K562 (cell line): ENCODE measurements around the gene RBMY1D. TPM values are rescaled to one million over a fixed set of nuclear protein-coding genes. Genes with fewer than 3 reads are reported as not detected.
"Not testable (repeated sequence)": the region's sequence is repeated elsewhere in the genome, so short reads cannot be mapped to it uniquely, and the experiment has no call there.

ENCODE experiments used
- ATAC-seq: fragments of 200-7000 bp; cut with Tn5 transposase; 3 replicates; pipeline ENCODE4 v1.9.1; 2020; ENCODE audit warnings: moderate library complexity
- Bru-seq: library from RNA; stranded (reverse); fragments of 400-500 nt; gene quantifications from one replicate; lab custom pipeline; 2021; lab: Mats Ljungman, UMichigan
- BruChase-seq, 2 experiments: library from RNA; stranded (reverse); fragments of 400-500 nt; gene quantifications; one replicate each; lab custom pipeline; 2021; lab: Mats Ljungman, UMichigan
- BruUV-seq: library from RNA; stranded (reverse); fragments of 400-500 nt; replicated peaks from 2 replicates; lab custom pipeline; 2021; lab: Mats Ljungman, UMichigan
- CTCF ChIA-PET: fragments of 300-600 bp; formaldehyde crosslinking; extraction: SDS; loops from one replicate; lab custom pipeline; 2021; ENCODE audit warnings: low intra/inter-chr PET ratio; lab: Yijun Ruan, JAX
- POLR2A ChIA-PET: fragments of 300-600, 350-650 bp; sonication (Branson Sonifier 250); formaldehyde crosslinking; extraction: SDS; loops from one replicate; lab custom pipeline; 2021; ENCODE audit warnings: antibody characterized with exemption, inconsistent platforms; lab: Yijun Ruan, JAX
- DNase-seq, 4 experiments: peaks; one replicate each; pipeline versions ENCODE4 v3.0.0 to v3.0.0-alpha.2; 2011 to 2018; ENCODE audit warnings: low spot score in 3 of 4, mixed read lengths in 3 of 4; ENCODE audit errors: extremely low read depth in 1 of 4
- FAIRE-seq: peaks from 2 replicates; lab custom pipeline; 2011; peaks lifted over from hg19 to GRCh38; lab: Jason Lieb, UNC
- H2AFZ ChIP-seq: 2 replicates; pipeline ENCODE4 v1.6.0; 2011; ENCODE audit warnings: low read depth, low read length, control low read depth, inconsistent platforms
- H3K27ac ChIP-seq: fragments of 200-600 bp; 3 replicates; pipeline ENCODE4 v1.8.0; 2011; ENCODE audit warnings: low read depth, mild to moderate bottlenecking, control low read depth, inconsistent platforms, low read length, moderate library complexity, mixed read lengths; ENCODE audit errors: extremely low read depth
- H3K27me3 ChIP-seq, 2 experiments: fragments of 300-600 bp in 1 of 2; 2 replicates in 1 of 2; 3 replicates in 1 of 2; pipeline versions ENCODE4 v1.6.0 to v1.8.0; 2011; ENCODE audit warnings: inconsistent platforms in 2 of 2, low read length in 2 of 2, mild to moderate bottlenecking in 1 of 2, mixed read lengths in 1 of 2, moderate library complexity in 1 of 2; ENCODE audit not compliant: control insufficient read depth in 2 of 2, insufficient read depth in 2 of 2
- H3K36me3 ChIP-seq: fragments of 300-600 bp; 3 replicates; pipeline ENCODE4 v1.8.0; 2011; ENCODE audit warnings: mild to moderate bottlenecking, low read length, inconsistent platforms; ENCODE audit not compliant: control insufficient read depth, insufficient read depth
- H3K4me1 ChIP-seq, 2 experiments: fragments of 200-600 bp in 1 of 2; replicated peaks in 1 of 2; 2 replicates in 1 of 2; 3 replicates in 1 of 2; pipeline versions ENCODE4 v1.5.1 to v1.8.0; 2011; ENCODE audit warnings: inconsistent platforms in 2 of 2, low read length in 2 of 2, mild to moderate bottlenecking in 1 of 2, mixed read lengths in 1 of 2, moderate library complexity in 1 of 2; ENCODE audit not compliant: control insufficient read depth in 2 of 2, insufficient read depth in 2 of 2
- H3K4me2 ChIP-seq: 2 replicates; pipeline ENCODE4 v1.6.1; 2011; ENCODE audit warnings: low read length, control low read depth, inconsistent platforms, mixed read lengths; ENCODE audit not compliant: insufficient read depth
- H3K4me3 ChIP-seq: fragments of 200-600 bp; sonication (generic), shearing (Covaris generic); 2 replicates; pipeline ENCODE4 v1.5.1; 2016; ENCODE audit warnings: control low read depth, inconsistent platforms
- H3K79me2 ChIP-seq: fragments of 200-600 bp; 3 replicates; pipeline ENCODE4 v1.8.0; 2011; ENCODE audit warnings: low read length, inconsistent platforms; ENCODE audit not compliant: control insufficient read depth, insufficient read depth
- H3K9ac ChIP-seq, 2 experiments: 2 replicates each; pipeline versions ENCODE4 v1.6.0 to v1.6.1; 2011; ENCODE audit warnings: low read depth in 2 of 2, low read length in 2 of 2, control low read depth in 1 of 2, inconsistent platforms in 1 of 2, mild to moderate bottlenecking in 1 of 2, mixed read lengths in 1 of 2; ENCODE audit not compliant: insufficient read depth in 1 of 2
- H3K9me1 ChIP-seq: one replicate; pipeline ENCODE4 v1.6.0; 2011; ENCODE audit warnings: inconsistent platforms, mild to moderate bottlenecking, low read length, moderate library complexity; ENCODE audit not compliant: control insufficient read depth, insufficient read depth
- H3K9me3 ChIP-seq: replicated peaks from 2 replicates; pipeline ENCODE4 v1.5.1; 2011; ENCODE audit warnings: low read depth, low read length, inconsistent platforms; ENCODE audit not compliant: control insufficient read depth, insufficient read depth
- H4K20me1 ChIP-seq: replicated peaks from 2 replicates; pipeline ENCODE4 v1.6.1; 2011; ENCODE audit warnings: low read length, inconsistent platforms, mixed read lengths; ENCODE audit not compliant: control insufficient read depth, insufficient read depth
- WGBS: fragments of 100-300 bp; shearing (Covaris generic); methylation state at CpG from one replicate; pipeline ENCODE4 v1.1.6; 2016; ENCODE audit warnings: low coverage, mixed read lengths; ENCODE audit not compliant: insufficient coverage; ENCODE audit errors: missing lambda C conversion rate; 5-methylcytosine and 5-hydroxymethylcytosine counted together
- in situ Hi-C: fragments of 300-500 bp; cut with MboI; formaldehyde crosslinking; loops from 4 replicates; pipeline ENCODE4 v1.15.0; 2018; ENCODE audit warnings: inconsistent platforms, mixed read lengths
- intact Hi-C: fragments of 100-400 bp; cut with micrococcal nuclease; formaldehyde crosslinking; loops from 2 replicates; pipeline ENCODE4 v1.14.2; 2022
- long read RNA-seq, 3 experiments: library from polyadenylated mRNA in 2 of 3; library from RNA in 1 of 3; unstranded in 2 of 3; stranded (forward) in 1 of 3; transcript quantifications; one replicate each; pipeline ENCODE4 v2.0.0, GENCODE V29; 2019 to 2022
- polyA minus RNA-seq, 3 experiments: library from RNA; depleted of rRNA, polyadenylated mRNA; stranded (reverse); fragments of >200 nt; gene quantifications; 2 replicates each; pipeline ENCODE4 v1.2.3, GENCODE V29; 2011
- polyA plus RNA-seq, 8 experiments: library from polyadenylated mRNA; depleted of rRNA in 4 of 8; stranded (reverse) in 5 of 8; unstranded in 3 of 8; fragments of >200 nt; fragmentation: Nextera tagmentation in 2 of 8; fragmentation: Illumina TruSeq in 1 of 8; extraction: Ambion mirVana in 2 of 8; extraction: Trizol in 1 of 8; gene quantifications; 2 replicates each; pipeline versions ENCODE4 v1.2.1 to v1.2.3, GENCODE V29; 2011 to 2014; ENCODE audit warnings: inconsistent platforms in 1 of 8, missing spikeins in 1 of 8
- total RNA-seq, 7 experiments: library from RNA; depleted of rRNA in 6 of 7; stranded (reverse); fragments of >200 nt in 6 of 7; fragmentation: Illumina TruSeq in 2 of 7; extraction: Trizol in 2 of 7; gene quantifications; 2 replicates each; pipeline versions ENCODE4 v1.2.1 to v1.2.3, GENCODE V29; 2011 to 2021; ENCODE audit warnings: low replicate concordance in 1 of 7

RBMY1D gene
- total RNA-seq (2011; cell fraction: chromatin; rRNA removed; ENCODE audit: low replicate concordance), result not detected in 2 replicates
- not detected in 2 replicates for total RNA-seq (2011; cell fraction: nucleolus; rRNA removed)
- total RNA-seq (2011; cell fraction: nucleoplasm; rRNA removed), result not detected in 2 replicates
- total RNA-seq (2014; rRNA removed) (not detected in 2 replicates), total RNA-seq (2014; rRNA removed; fragmentation: Illumina TruSeq; extraction: Trizol) (not detected in 2 replicates), total RNA-seq (2015; rRNA removed; fragmentation: Illumina TruSeq; extraction: Trizol) (not detected in 2 replicates), total RNA-seq (2021) (not detected in 2 replicates), polyA plus RNA-seq (2011; rRNA removed) (not detected in 2 replicates), polyA plus RNA-seq (2014; fragmentation: Illumina TruSeq; extraction: Trizol) (not detected in 2 replicates), polyA plus RNA-seq (2014; fragmentation: Nextera tagmentation; extraction: Ambion mirVana) (not detected), polyA plus RNA-seq (2014; rRNA removed) (not detected in 2 replicates), polyA minus RNA-seq (2011; rRNA and poly(A)+ RNA removed) (not detected in 2 replicates), Bru-seq, nascent RNA (not detected), BruChase-seq, experiment 1, labeled RNA remaining after a 2-hour chase (not detected), BruChase-seq, experiment 2, labeled RNA remaining after a 6-hour chase (not detected)
- polyA plus RNA-seq (2011; cell fraction: cytosol; rRNA removed), result not detected in 2 replicates
- not detected in 2 replicates for polyA plus RNA-seq (2011; cell fraction: nucleus; rRNA removed)
- not detected in 2 replicates for polyA plus RNA-seq (2012)
- polyA minus RNA-seq (2011; cell fraction: cytosol; rRNA and poly(A)+ RNA removed), result not detected in 2 replicates
- not detected in 2 replicates for polyA minus RNA-seq (2011; cell fraction: nucleus; rRNA and poly(A)+ RNA removed)
- long read RNA-seq, experiment 1, result 0 reads
- long read RNA-seq, experiment 2, result 0 reads
- long read RNA-seq, experiment 3, result 0 reads

GRCh38 chrY:21894426-21894825 lies at the start of gene RBMY1D:
TSS of gene RBMY1D (minus strand) at chrY:21894526. CDS start at chrY:21892513, 2,013 bp downstream.
- ATAC-seq, H3K79me2 ChIP-seq, DNase-seq, H3K27ac ChIP-seq, H3K9me1 ChIP-seq, CTCF ChIA-PET, H2AFZ ChIP-seq, H3K9ac ChIP-seq, intact Hi-C loops, in situ Hi-C loops, H3K9me3 ChIP-seq, FAIRE-seq, H3K4me1 ChIP-seq, H3K36me3 ChIP-seq, POLR2A ChIA-PET, BruUV-seq, H4K20me1 ChIP-seq, H3K4me2 ChIP-seq, H3K4me3 ChIP-seq, H3K27me3 ChIP-seq: not testable (repeated sequence)
- WGBS, result no CpG with 5 or more reads among the region's 28 CpGs

GRCh38 chrY:21917932-21918331 lies 23.6 kb upstream of the RBMY1D start, which contains the start of gene RBMY1E:
TSS of gene RBMY1E (minus strand) at chrY:21918032. CDS start at chrY:21916054, 1,978 bp downstream.
- ATAC-seq, result not testable (repeated sequence)

GRCh38 chrY:21869407-21870076 lies 24.8 kb downstream of the RBMY1D start:
- intact Hi-C loops, result not testable (repeated sequence)

More at GRCh38 chrY:21917932-21918331, 23.6 kb upstream of the RBMY1D start, which contains the start of gene RBMY1E:
- H3K27ac ChIP-seq, H4K20me1 ChIP-seq, H3K9ac ChIP-seq, H3K4me1 ChIP-seq, H3K9me3 ChIP-seq, CTCF ChIA-PET, in situ Hi-C loops, BruUV-seq, H3K4me2 ChIP-seq, H3K4me3 ChIP-seq, H2AFZ ChIP-seq, DNase-seq, H3K27me3 ChIP-seq, FAIRE-seq, POLR2A ChIA-PET, H3K36me3 ChIP-seq, intact Hi-C loops, H3K79me2 ChIP-seq, H3K9me1 ChIP-seq: not testable (repeated sequence)
- WGBS, result no CpG with 5 or more reads among the region's 29 CpGs

More at GRCh38 chrY:21869407-21870076, 24.8 kb downstream of the RBMY1D start:
- H3K27me3 ChIP-seq, H3K36me3 ChIP-seq, H3K9ac ChIP-seq, FAIRE-seq, H4K20me1 ChIP-seq, H3K4me3 ChIP-seq, H2AFZ ChIP-seq, H3K9me3 ChIP-seq, H3K9me1 ChIP-seq, H3K27ac ChIP-seq, POLR2A ChIA-PET, H3K4me1 ChIP-seq, CTCF ChIA-PET, BruUV-seq, ATAC-seq, in situ Hi-C loops, H3K79me2 ChIP-seq, DNase-seq, H3K4me2 ChIP-seq: not testable (repeated sequence)
- WGBS, result no CpG with 5 or more reads among the region's 5 CpGs
